Measurements from ENCODE around the gene RARG.
"Not testable (repeated sequence)": the region's sequence is repeated elsewhere in the genome, so short reads cannot be mapped to it uniquely, and the experiment has no call there.

The RARG gene

GRCh38 chr12:53187145-53187899 is 44.7 kb downstream of the RARG start:
- DNase-seq: no peak

DNA sequence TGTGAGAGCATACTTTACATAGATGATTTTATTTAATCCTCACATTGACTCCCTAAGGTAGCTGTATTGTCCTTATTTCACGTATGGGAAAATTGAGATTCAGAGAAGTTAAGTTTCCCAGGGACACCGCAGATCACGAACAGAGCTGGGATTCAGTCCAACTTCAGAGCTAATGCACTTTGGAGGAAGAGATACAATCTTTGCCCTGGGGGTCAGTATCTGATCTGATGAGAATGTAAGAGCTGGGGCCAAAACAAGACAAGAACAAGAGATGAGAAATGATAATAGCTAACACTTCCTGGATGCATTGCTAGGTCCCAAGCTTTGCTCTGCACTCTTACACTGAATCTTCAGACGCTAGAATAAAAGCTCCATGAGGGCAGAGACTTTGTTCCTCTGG is 45.3 kb downstream of the RARG start:
- DNase-seq: no peak

GRCh38 chr12:53185582-53186153 is 46.3 kb downstream of the RARG start:
- DNase-seq: no peak

GRCh38 chr12:53184828-53185227 is 47.2 kb downstream of the RARG start:
- no peak for DNase-seq

- no peak for DNase-seq
Observed at GRCh38 chr12:53182903-53183302, 49.1 kb downstream of the RARG start.

- no peak for DNase-seq
Observed at GRCh38 chr12:53181935-53182334, 50.1 kb downstream of the RARG start.

DNA sequence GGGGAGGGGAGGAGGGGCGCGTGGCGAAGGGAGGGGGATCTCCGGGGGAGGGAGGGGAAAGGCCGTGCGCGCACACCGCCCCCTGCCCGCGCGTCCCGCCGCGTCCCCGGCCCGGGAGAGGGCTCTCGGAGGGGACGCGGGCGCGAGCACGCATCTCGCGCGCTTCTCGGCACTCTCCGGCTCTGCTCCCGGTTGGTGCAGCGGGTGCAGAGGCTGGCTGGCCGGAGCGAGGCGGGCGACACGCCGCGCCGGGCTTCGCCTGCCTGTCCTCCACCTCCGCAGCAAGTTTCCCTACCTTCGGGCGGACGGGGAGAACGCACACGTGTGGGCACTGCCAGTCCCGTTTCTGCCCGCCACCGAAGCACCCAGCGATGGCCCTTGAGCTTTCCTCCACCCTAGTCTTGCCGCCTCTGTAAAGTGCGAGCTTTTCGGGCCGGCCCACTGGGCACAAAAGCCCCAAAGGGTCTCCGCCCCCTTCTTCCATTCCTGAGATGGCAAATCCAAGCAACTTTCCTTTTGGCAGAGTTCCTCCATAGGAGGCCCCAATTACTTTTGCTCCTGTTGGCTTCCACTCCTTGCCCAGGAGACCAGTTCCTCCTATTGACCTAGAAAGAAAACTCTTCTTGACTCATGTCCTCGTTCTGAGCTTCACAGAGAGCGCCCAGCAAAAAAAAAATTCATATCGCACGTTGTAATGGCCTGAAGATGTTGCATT is 50.9 kb downstream of the RARG start:
- peak; percentile 76 for DNase-seq

- DNase-seq: peak; percentile 99
Observed at GRCh38 chr12:53180220-53180930, 51.6 kb downstream of the RARG start, which contains the start of the genes CSAD and ZNF740. TSS of gene CSAD (minus strand) at chr12:53180925. CDS start at chr12:53173470, 7,455 bp downstream. TSS of gene ZNF740 (plus strand) at chr12:53180722. CDS start at chr12:53181984, 1,262 bp downstream.

DNA sequence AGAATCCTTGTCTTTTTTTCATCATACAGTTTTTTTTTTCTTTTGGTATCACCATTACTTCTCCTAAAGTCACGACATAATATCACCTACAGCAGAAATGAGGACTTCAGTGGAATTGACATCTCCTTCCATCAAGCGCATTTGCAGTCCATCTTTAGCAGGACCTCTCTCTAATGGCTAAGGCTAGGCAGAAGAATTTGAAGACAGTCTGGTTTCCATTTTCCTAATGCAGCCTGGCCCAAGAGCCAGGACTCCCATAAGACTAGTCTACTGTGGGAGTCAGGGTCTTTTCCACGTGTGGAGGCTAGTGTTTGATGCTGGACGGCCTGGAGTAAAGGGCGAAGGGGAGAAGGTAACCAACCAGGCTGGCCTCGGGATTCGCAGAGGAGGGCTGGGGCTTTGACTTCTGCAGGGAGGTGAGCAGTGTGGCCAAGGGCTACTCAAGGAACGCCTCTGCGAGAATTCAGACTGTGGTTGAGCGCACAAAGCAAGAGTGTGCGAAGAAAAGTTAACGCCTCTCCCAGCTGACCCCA is 52.3 kb downstream of the RARG start:
- DNase-seq: no peak

GRCh38 chr12:53178803-53179202 is 53.2 kb downstream of the RARG start:
- DNase-seq: not testable (repeated sequence)

- not testable (repeated sequence) for DNase-seq
Observed at GRCh38 chr12:53177447-53177846, 54.6 kb downstream of the RARG start.

- no peak for DNase-seq
Observed at GRCh38 chr12:53176750-53177149, 55.3 kb downstream of the RARG start.

GRCh38 chr12:53174881-53175491 is 57.0 kb downstream of the RARG start:
- DNase-seq: peak; percentile 65

DNA sequence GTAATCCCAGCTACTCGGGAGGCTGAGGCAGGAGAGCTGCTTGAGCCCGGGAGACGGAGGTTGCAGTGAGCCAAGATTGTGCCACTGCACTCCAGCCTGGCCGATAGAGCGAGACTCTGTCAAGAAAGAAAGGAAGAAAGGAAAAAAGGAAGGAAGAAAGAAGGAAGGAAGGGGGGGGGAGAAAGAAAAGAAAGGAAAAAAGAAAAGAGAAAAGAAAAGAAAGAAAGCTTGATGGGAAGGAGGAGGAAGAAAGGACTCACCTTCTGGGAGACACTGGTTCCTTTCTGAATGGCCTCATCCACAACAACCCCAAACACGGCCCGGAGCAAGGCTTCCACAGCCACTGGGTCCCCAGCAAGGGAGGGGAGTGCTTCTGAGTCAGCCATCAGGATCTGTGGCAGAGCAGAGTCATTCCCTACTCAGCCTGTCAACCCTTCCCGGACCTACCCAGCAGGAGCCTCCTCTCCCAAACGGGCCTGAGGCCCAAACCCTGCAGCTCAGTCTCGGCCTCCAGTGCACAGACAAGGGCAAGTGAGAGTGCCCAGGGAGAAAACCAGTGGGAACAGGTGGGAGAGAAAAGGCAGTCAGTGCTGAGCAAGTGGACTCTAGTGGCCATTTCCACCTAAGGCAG is 58.8 kb downstream of the RARG start:
- peak; percentile 70 for DNase-seq

DNA sequence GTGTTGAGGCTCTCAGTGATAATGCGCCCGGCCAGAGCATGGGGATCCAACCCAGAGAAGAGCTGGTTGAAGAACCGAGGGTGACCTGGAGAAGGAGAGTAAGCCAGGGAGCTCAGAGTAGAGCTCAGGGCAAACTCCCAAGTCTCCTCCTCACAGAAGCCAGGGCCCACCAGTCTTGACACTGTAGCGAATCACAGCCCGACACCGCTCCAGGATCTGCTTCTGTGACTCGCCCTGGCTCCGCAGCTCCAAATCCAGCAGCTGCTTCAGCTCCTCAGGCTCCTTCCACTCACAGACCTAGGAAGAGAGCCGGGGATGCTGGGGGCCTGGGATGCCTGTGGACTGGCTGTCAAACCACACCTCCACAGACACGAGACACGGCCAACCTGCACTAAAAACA is 59.7 kb downstream of the RARG start:
- DNase-seq: peak; percentile 66

GRCh38 chr12:53171725-53172329 is 60.2 kb downstream of the RARG start:
- DNase-seq: no peak

DNA sequence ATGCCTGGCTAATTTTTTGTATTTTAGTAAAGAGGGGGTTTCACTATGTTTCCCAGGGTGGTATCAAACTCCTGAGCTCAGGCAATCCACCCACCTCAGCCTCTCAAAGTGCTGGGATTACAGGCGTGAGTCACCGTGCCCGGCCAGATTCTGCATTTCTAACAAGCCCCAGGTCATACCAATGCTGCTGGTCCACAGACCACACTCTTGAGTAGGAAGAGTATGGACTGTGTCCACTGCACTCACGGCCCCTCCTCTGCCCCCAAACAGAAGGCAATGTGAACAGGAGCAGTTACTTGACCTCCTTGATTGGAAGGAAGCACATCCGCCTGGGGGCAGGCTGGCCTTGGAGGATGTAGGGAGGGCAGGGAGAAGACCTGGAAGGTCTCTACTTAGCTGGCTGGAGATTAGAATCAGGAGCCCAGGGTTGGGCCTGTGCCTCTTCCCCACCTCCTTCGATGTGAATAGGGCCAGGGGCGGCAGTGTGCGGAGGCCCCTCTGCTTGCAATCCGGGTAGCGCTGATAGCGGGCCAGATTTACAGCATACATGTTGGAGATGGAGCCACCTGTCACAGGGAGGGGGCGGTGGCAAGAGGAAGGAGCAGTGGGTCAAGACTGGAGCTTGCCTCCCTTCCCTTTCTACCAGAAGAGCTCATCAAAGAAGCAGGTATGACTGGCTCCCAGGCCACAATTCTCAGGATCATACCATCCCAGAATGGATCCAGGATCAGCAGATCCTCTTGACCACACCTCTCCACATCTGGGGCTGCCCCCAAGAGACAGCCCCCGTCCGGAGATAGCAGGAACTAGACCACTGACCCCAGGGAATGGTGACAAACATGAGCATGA is 60.9 kb downstream of the RARG start:
- DNase-seq: peak; percentile 37

DNA sequence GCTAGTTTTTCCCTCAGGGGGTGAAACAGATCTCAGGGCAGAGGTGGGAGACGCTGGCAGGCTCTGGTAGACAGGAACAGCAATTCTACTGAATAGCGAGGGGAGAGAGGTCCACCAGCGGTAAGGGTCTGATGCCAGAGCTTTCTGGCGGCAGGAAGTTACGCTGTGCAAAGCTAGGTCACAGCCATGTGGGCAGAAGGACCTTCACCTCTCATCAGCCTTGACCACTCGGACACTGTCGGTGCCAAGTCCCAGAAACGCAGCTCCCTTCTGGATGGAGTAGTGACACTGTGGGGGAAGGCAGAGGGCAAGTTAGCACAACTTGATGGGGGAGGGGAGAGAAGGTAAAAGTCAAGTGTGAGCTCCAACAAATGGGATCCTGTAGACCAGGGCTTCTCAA is 61.8 kb downstream of the RARG start:
- no peak for DNase-seq

DNA sequence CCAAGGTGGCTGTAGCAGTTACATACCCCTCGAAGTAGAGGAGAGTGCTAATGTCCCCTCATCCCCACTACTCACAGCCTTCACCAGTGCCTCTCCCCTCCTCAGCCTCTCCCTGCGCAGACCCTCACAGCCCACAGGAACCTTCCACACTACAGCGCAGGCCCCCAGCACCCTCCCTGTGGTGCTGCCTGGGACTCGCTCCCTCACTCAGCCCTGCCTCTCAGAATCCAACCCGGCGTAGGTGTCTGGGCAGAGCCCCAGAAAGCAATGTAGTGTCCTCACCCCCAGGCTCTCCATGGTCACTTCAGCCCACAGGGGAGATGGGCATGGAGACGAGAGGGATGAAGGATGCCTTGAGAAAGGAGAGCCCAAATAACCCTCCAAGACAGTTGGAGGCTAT is 62.4 kb downstream of the RARG start:
- no peak for DNase-seq

DNA sequence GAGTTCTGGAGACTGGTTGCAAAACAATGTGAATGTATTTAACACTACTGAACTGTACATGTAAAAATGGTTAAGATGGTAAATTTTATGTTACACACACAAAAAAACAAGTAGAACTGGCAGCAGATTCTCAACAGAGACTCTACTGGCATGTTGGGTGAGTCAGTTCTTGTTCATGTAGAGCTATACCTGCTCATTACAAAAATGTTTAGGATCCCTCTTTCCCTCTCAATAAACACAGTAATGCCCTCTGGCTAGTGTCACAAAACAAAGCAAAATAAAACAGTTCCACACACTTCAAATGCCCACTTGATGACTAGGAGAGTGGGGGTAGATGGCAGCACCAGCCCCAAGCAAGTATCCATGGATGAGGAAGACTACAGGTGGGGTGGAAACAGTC is 65.2 kb downstream of the RARG start:
- no peak for DNase-seq

DNA sequence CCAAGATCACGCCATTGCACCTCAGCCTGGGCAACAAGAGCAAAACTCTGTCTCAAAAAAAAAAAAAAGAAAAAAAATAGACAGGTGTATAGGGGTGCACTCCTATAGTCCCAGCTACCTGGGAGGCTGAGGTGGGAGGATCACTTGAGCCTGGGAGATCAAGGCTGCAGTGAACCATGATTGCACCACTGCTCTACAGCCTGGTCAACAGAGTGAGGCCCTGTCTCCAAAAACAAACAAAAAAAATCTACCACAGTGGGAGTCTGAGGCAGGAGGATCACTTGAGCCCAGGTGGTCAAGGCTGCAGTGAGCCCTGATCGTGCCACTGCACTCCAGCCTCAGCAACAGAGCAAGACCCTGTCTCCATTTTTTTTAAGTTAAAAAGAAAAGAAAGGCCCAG is 69.0 kb downstream of the RARG start:
- not testable (repeated sequence) for DNase-seq

All from EL (cell line).